NCI-H69 (cell line): ENCODE results near the gene HOXB7.

Experiments used
- DNase-seq: peaks from one replicate; lab custom pipeline; 2025; lab: John Stamatoyannopoulos, UW

Gene HOXB7

GRCh38 chr17:48594538-48595277 lies 16.1 kb downstream of the HOXB7 start:
- no peak for DNase-seq

- DNase-seq, result peak; percentile 99
Measured at GRCh38 chr17:48593840-48594537, 16.8 kb downstream of the HOXB7 start.

GRCh38 chr17:48593126-48593829 lies 17.5 kb downstream of the HOXB7 start, which contains the start of gene HOXB5:
Gene HOXB5 (minus strand): TSS chr17:48593779. CDS start chr17:48593682, 97 bp downstream.
- peak; percentile 89 for DNase-seq

- DNase-seq, result peak; percentile 34
Measured at GRCh38 chr17:48592577-48592976, 18.2 kb downstream of the HOXB7 start.

GRCh38 chr17:48592057-48592514 lies 18.7 kb downstream of the HOXB7 start:
- DNase-seq, result no peak

GRCh38 chr17:48591255-48592056 lies 19.4 kb downstream of the HOXB7 start:
- DNase-seq, result no peak

GRCh38 chr17:48590607-48591161 lies 20.1 kb downstream of the HOXB7 start:
- DNase-seq, result no peak

GRCh38 chr17:48589831-48590606 lies 20.8 kb downstream of the HOXB7 start, which contains the start of gene HOXB3:
Gene HOXB3 (minus strand): TSS chr17:48590241. CDS start chr17:48552474, 37,767 bp downstream.
- no peak for DNase-seq

GRCh38 chr17:48589060-48589830 lies 21.6 kb downstream of the HOXB7 start:
- no peak for DNase-seq

- DNase-seq, result peak; percentile 30
Measured at GRCh38 chr17:48588528-48588927, 22.3 kb downstream of the HOXB7 start.

GRCh38 chr17:48588074-48588415 lies 22.8 kb downstream of the HOXB7 start:
- DNase-seq, result no peak

GRCh38 chr17:48587276-48588073 lies 23.3 kb downstream of the HOXB7 start:
- peak; percentile 94 for DNase-seq

GRCh38 chr17:48586355-48587258 lies 24.2 kb downstream of the HOXB7 start:
- peak; percentile 39 for DNase-seq

- peak; percentile 43 for DNase-seq
Measured at GRCh38 chr17:48584223-48584741, 26.5 kb downstream of the HOXB7 start.

- DNase-seq, result peak; percentile 43
Measured at GRCh38 chr17:48583708-48584222, 27.1 kb downstream of the HOXB7 start.

- peak; percentile 37 for DNase-seq
Measured at GRCh38 chr17:48582750-48583069, 28.1 kb downstream of the HOXB7 start.

GRCh38 chr17:48579760-48580554 lies 30.9 kb downstream of the HOXB7 start:
- DNase-seq, result peak; percentile 32
